Astrocyte (in vitro differentiated cells and primary cell): Measurements from ENCODE around the gene TRAF7. TPM values are rescaled to one million over a fixed set of nuclear protein-coding genes. Genes with fewer than 3 reads are reported as not detected.
A peak's percentile ranks its signal among the peaks of the same experiment; 100 is the strongest.
"Not testable (repeated sequence)": the region's sequence is repeated elsewhere in the genome, so short reads cannot be mapped to it uniquely, and the experiment has no call there.

ENCODE experiments used
- DNase-seq: peaks from one replicate; pipeline ENCODE4 v3.0.0-alpha.2; 2010; ENCODE audit warnings: low read depth
- FAIRE-seq: peaks from 2 replicates; lab custom pipeline; 2011; peaks lifted over from hg19 to GRCh38; lab: Jason Lieb, UNC
- H2AFZ ChIP-seq: 2 replicates; pipeline ENCODE4 v1.6.0; 2012; ENCODE audit warnings: low read depth, low read length, inconsistent platforms
- H3K27ac ChIP-seq: 2 replicates; pipeline ENCODE4 v1.5.1; 2011; ENCODE audit warnings: low read depth, low read length, inconsistent platforms
- H3K27me3 ChIP-seq: 2 replicates; pipeline ENCODE4 v1.6.0; 2011; ENCODE audit warnings: low read length, inconsistent platforms; ENCODE audit not compliant: insufficient read depth
- H3K36me3 ChIP-seq: 2 replicates; pipeline ENCODE4 v1.5.1; 2011; ENCODE audit warnings: low read length, inconsistent platforms; ENCODE audit not compliant: insufficient read depth
- H3K4me1 ChIP-seq: 2 replicates; pipeline ENCODE4 v1.5.1; 2011; ENCODE audit warnings: low read length, inconsistent platforms; ENCODE audit not compliant: insufficient read depth
- H3K4me2 ChIP-seq: 2 replicates; pipeline ENCODE4 v1.6.0; 2012; ENCODE audit warnings: low read length, inconsistent platforms
- H3K4me3 ChIP-seq: 2 replicates; pipeline ENCODE4 v1.5.1; 2011; ENCODE audit warnings: low read depth, mild to moderate bottlenecking, low read length, inconsistent platforms; ENCODE audit not compliant: insufficient read depth
- H3K79me2 ChIP-seq: 2 replicates; pipeline ENCODE4 v1.6.0; 2012; ENCODE audit warnings: mild to moderate bottlenecking, low read length, inconsistent platforms; ENCODE audit not compliant: insufficient read depth
- H3K9ac ChIP-seq: 2 replicates; pipeline ENCODE4 v1.6.0; 2012; ENCODE audit warnings: mild to moderate bottlenecking, low read length, inconsistent platforms
- H3K9me3 ChIP-seq: 2 replicates; pipeline ENCODE4 v1.5.1; 2012; ENCODE audit warnings: low read depth, mild to moderate bottlenecking, low read length, inconsistent platforms; ENCODE audit not compliant: insufficient read depth
- H4K20me1 ChIP-seq: 2 replicates; pipeline ENCODE4 v1.6.0; 2012; ENCODE audit warnings: low read length, inconsistent platforms; ENCODE audit not compliant: insufficient read depth
- H3K27ac Mint-ChIP-seq: one replicate; pipeline ENCODE4 v1.8.0; 2021; ENCODE audit warnings: mild to moderate bottlenecking, mixed read lengths; ENCODE audit not compliant: unreplicated experiment
- H3K27me3 Mint-ChIP-seq: one replicate; pipeline ENCODE4 v1.8.0; 2021; ENCODE audit warnings: low read depth, mixed read lengths; ENCODE audit not compliant: unreplicated experiment
- H3K36me3 Mint-ChIP-seq: one replicate; pipeline ENCODE4 v1.8.0; 2021; ENCODE audit warnings: low read depth, mixed read lengths; ENCODE audit not compliant: unreplicated experiment
- H3K4me1 Mint-ChIP-seq: one replicate; pipeline ENCODE4 v1.8.0; 2021; ENCODE audit warnings: low read depth, mixed read lengths; ENCODE audit not compliant: unreplicated experiment
- H3K4me3 Mint-ChIP-seq: one replicate; pipeline ENCODE4 v1.8.0; 2021; ENCODE audit warnings: mild to moderate bottlenecking, moderate library complexity, mixed read lengths; ENCODE audit not compliant: unreplicated experiment
- H3K9me3 Mint-ChIP-seq: one replicate; pipeline ENCODE4 v1.8.0; 2021; ENCODE audit warnings: mild to moderate bottlenecking, mixed read lengths; ENCODE audit not compliant: unreplicated experiment
- total RNA-seq: library from RNA; stranded (reverse); gene quantifications from 2 replicates; pipeline ENCODE4 v1.2.1, GENCODE V29; 2021

The TRAF7 gene
- total RNA-seq, 1 donor from 2014 or later: 92.1 TPM

GRCh38 chr16:2126928-2127556, 28.5 kb upstream of the TRAF7 start:
- H3K4me3 ChIP-seq, H3K27ac Mint-ChIP-seq, DNase-seq, H2AFZ ChIP-seq, H3K27ac ChIP-seq, H3K36me3 ChIP-seq, H3K27me3 Mint-ChIP-seq, H3K9me3 ChIP-seq, H4K20me1 ChIP-seq, H3K27me3 ChIP-seq, FAIRE-seq, H3K9me3 Mint-ChIP-seq, H3K36me3 Mint-ChIP-seq: not testable (repeated sequence)
- Histone ChIP-seq H3K4me2 (peak overlapping the region; percentile 52), H3K79me2 (peaks cover 63% of the 10 kb centered on the region), H3K9ac (peak overlapping the region; percentile 18), H3K4me1 (peaks cover 44% of the 10 kb centered on the region)
- H3K4me1 Mint-ChIP-seq: peaks cover 15% of the 10 kb centered on the region
- H3K4me3 Mint-ChIP-seq: peak overlapping the region; percentile 35

- FAIRE-seq, H3K27me3 Mint-ChIP-seq, H3K36me3 ChIP-seq, H3K36me3 Mint-ChIP-seq, H3K4me3 Mint-ChIP-seq, H4K20me1 ChIP-seq, H3K9ac ChIP-seq, H3K9me3 Mint-ChIP-seq, H2AFZ ChIP-seq, H3K27ac Mint-ChIP-seq, H3K9me3 ChIP-seq, H3K27me3 ChIP-seq, H3K4me3 ChIP-seq, H3K27ac ChIP-seq: not testable (repeated sequence)
- H3K4me1 Mint-ChIP-seq: peaks cover 15% of the 10 kb centered on the region
- H3K4me2 ChIP-seq: peak overlapping the region; percentile 52
- peaks cover 44% of the 10 kb centered on the region for H3K4me1 ChIP-seq
- DNase-seq: peak; percentile 28
- H3K79me2 ChIP-seq: peaks cover 56% of the 10 kb centered on the region
Measured at GRCh38 chr16:2127630-2128280, 27.8 kb upstream of the TRAF7 start.

- H3K4me3 Mint-ChIP-seq, H3K9me3 ChIP-seq, H3K9me3 Mint-ChIP-seq, FAIRE-seq, H2AFZ ChIP-seq, H3K27ac Mint-ChIP-seq, H3K36me3 Mint-ChIP-seq, H3K9ac ChIP-seq, H3K27ac ChIP-seq, H3K4me3 ChIP-seq, H4K20me1 ChIP-seq, H3K27me3 Mint-ChIP-seq, H3K27me3 ChIP-seq, H3K36me3 ChIP-seq, H3K4me2 ChIP-seq: not testable (repeated sequence)
- peak; percentile 58 for DNase-seq
- Histone ChIP-seq H3K79me2 (peaks cover 50% of the 10 kb centered on the region), H3K4me1 (peaks cover 39% of the 10 kb centered on the region)
- H3K4me1 Mint-ChIP-seq: peaks cover 15% of the 10 kb centered on the region
Measured at GRCh38 chr16:2129251-2129650, 26.3 kb upstream of the TRAF7 start.

- not testable (repeated sequence) for H3K4me3 ChIP-seq, FAIRE-seq, H3K36me3 ChIP-seq, H3K9me3 Mint-ChIP-seq, H3K27ac ChIP-seq, H3K36me3 Mint-ChIP-seq, H3K27ac Mint-ChIP-seq, H3K4me2 ChIP-seq, H3K9ac ChIP-seq, H4K20me1 ChIP-seq, H3K27me3 ChIP-seq, H3K4me3 Mint-ChIP-seq, H3K9me3 ChIP-seq, DNase-seq, H3K27me3 Mint-ChIP-seq, H2AFZ ChIP-seq
- H3K79me2 ChIP-seq: peaks cover 48% of the 10 kb centered on the region
- H3K4me1 Mint-ChIP-seq: peaks cover 15% of the 10 kb centered on the region
- H3K4me1 ChIP-seq: peaks cover 31% of the 10 kb centered on the region
Measured at GRCh38 chr16:2129890-2130447, 25.6 kb upstream of the TRAF7 start.

GRCh38 chr16:2133797-2134196, 21.8 kb upstream of the TRAF7 start:
- H3K9me3 Mint-ChIP-seq, H4K20me1 ChIP-seq, H3K9me3 ChIP-seq, H3K4me3 ChIP-seq, FAIRE-seq, H3K27ac ChIP-seq, H3K27me3 Mint-ChIP-seq, H3K4me1 Mint-ChIP-seq, H3K36me3 Mint-ChIP-seq, H3K4me1 ChIP-seq, DNase-seq, H3K27me3 ChIP-seq, H3K36me3 ChIP-seq, H3K9ac ChIP-seq, H3K27ac Mint-ChIP-seq, H3K4me3 Mint-ChIP-seq, H2AFZ ChIP-seq: not testable (repeated sequence)
- Histone ChIP-seq H3K4me2 (peak overlapping the region; percentile 26), H3K79me2 (peaks cover 26% of the 10 kb centered on the region)

GRCh38 chr16:2135071-2135470, 20.5 kb upstream of the TRAF7 start:
- peak overlapping the region; percentile 46 for H3K4me3 ChIP-seq
- not testable (repeated sequence) for H3K4me1 Mint-ChIP-seq, H3K27me3 ChIP-seq, H3K27ac ChIP-seq, H3K4me1 ChIP-seq, H3K27ac Mint-ChIP-seq, H3K27me3 Mint-ChIP-seq, DNase-seq, H4K20me1 ChIP-seq, H3K36me3 Mint-ChIP-seq, H2AFZ ChIP-seq, FAIRE-seq, H3K36me3 ChIP-seq, H3K9me3 ChIP-seq, H3K9me3 Mint-ChIP-seq
- H3K79me2 ChIP-seq: peaks cover 23% of the 10 kb centered on the region
- peak overlapping the region; percentile 70 for H3K4me2 ChIP-seq
- peak overlapping the region; percentile 85 for H3K4me3 Mint-ChIP-seq
- H3K9ac ChIP-seq: peak overlapping the region; percentile 62
